Measurements from ENCODE around the gene AUTS2. TPM values are rescaled to one million over a fixed set of nuclear protein-coding genes. Genes with fewer than 3 reads are reported as not detected.

Gene AUTS2
- total and polyA plus RNA-seq, 10 of the 15 experiments (the other 5 are each of a cell fraction or from before 2014, with no cell fraction given): 6.4 to 55.6 (median 21.6) TPM

DNA sequence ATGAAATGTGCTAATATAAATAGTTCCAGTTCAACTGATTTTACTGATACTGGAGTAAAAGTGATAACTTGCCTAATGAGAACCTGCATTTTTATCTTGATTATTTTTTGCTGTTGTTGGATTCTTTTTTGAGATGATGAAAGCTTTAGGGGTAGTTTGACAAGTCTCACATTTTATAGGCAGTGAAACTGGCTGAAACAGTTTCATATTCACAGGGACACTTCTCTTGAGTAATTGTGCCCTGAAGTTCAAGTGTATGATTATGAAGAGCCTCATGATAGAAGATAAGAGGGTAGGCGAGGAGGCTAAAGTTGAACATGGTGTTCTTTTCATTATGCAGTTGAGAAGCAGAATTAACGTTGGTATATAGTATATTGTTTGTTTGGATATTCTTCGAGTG is 5.1 kb downstream of the AUTS2 start:
- ChIA-PET CTCF (interaction anchor here (0.6 to 2.5 kb wide), 12 partner anchors 10 to 221 kb away, joined by 3 to 10 read pairs (median 3); no protein-coding TSS in a partner anchor), POLR2A (interaction anchor here (0.8 to 1.7 kb wide), 7 partner anchors 10 to 84 kb away, joined by 3 to 4 read pairs (median 3); no protein-coding TSS in a partner anchor), RAD21 (ENCODE audit: unreplicated experiment) (interaction anchor here (0.7 to 6.6 kb wide), 15 partner anchors 44 to 224 kb away, joined by 3 to 42 read pairs (median 5); no protein-coding TSS in a partner anchor), SMC1A (ENCODE audit: uncharacterized antibody, unreplicated experiment) (interaction anchor here (0.6 to 9.2 kb wide), 28 partner anchors 10 to 439 kb away, joined by 3 to 88 read pairs (median 5); no protein-coding TSS in a partner anchor)
- peak; percentile 61 for ATAC-seq
- TF ChIP-seq NFIC (IDR thresholded peaks at IDR 0.05; ENCODE audit: low read depth, low read length) (no peak), RAD21 (IDR thresholded peaks at IDR 0.05; ENCODE audit: insufficient read depth, low read depth, low read length) (0 out of 2 replicates have a peak, but pooled peaks have one; percentile 7), MEF2B (IDR thresholded peaks at IDR 0.05; ENCODE audit: partially characterized antibody, poor library complexity, severe bottlenecking) (peak; percentile 5), JUNB (IDR thresholded peaks at IDR 0.05) (peak; percentile 26; the same call in 1 of the 2 replicates)
- Histone ChIP-seq H2AFZ (ENCODE audit: control insufficient read depth, low read depth, low read length) (no peak overlapping the region), H3K27ac (ENCODE audit: control insufficient read depth, insufficient read depth) (peak overlapping the region; percentile 3; the same call in 1 of the 2 replicates), H3K27me3 (replicated peaks in 1 of 2; ENCODE audit: control insufficient read depth in 2 of 2, insufficient read depth in 2 of 2, low read length in 1 of 2) (no peaks in the 10 kb centered on the region), H3K36me3 (ENCODE audit: control insufficient read depth in 2 of 2, insufficient read depth in 2 of 2, low read length in 1 of 2) (no peaks in the 10 kb centered on the region), H3K9ac (ENCODE audit: control insufficient read depth, insufficient read depth, low read length) (no peak overlapping the region), H3K4me3 (peak overlapping the region; percentile 53; the same call in 1 of the 2 replicates), H3K9me3 (replicated peaks; ENCODE audit: control insufficient read depth, insufficient read depth, low read length) (no peaks in the 10 kb centered on the region), H4K20me1 (ENCODE audit: control insufficient read depth, insufficient read depth) (no peaks in the 10 kb centered on the region), H3K4me1 (ENCODE audit: control insufficient read depth, insufficient read depth, low read length) (peaks cover 24% of the 10 kb centered on the region), H3K79me2 (ENCODE audit: control insufficient read depth, insufficient read depth, low read length) (peaks cover 50% of the 10 kb centered on the region), H3K4me2 (ENCODE audit: control insufficient read depth, insufficient read depth) (peak overlapping the region; percentile 73)
- FAIRE-seq: no peak
- BruUV-seq (replicated peaks): no TSS peak
- intact Hi-C loops (cut with micrococcal nuclease; ENCODE audit: unreplicated experiment): loop anchor here (1.0 to 10.0 kb wide), 6 partner anchors 49 to 431 kb away; no protein-coding TSS in a partner anchor
- WGBS (ENCODE audit: insufficient coverage, insufficient replicate concordance, low lambda C conversion rate, missing lambda C conversion rate): 1% methylated on average over 3 of the region's 3 CpGs
- DNase-seq (ENCODE audit: low read depth, low spot score): no peak
- in situ Hi-C loops (cut with MboI): no loop called here

- Histone ChIP-seq H3K27me3 (replicated peaks in 1 of 2; ENCODE audit: control insufficient read depth in 2 of 2, insufficient read depth in 2 of 2, low read length in 1 of 2) (no peaks in the 10 kb centered on the region), H2AFZ (ENCODE audit: control insufficient read depth, low read depth, low read length) (no peak overlapping the region), H3K9ac (ENCODE audit: control insufficient read depth, insufficient read depth, low read length) (no peak overlapping the region), H3K4me2 (ENCODE audit: control insufficient read depth, insufficient read depth) (peak overlapping the region; percentile 73), H3K27ac (ENCODE audit: control insufficient read depth, insufficient read depth) (peak overlapping the region; percentile 21; the same call in 1 of the 2 replicates), H4K20me1 (ENCODE audit: control insufficient read depth, insufficient read depth) (no peaks in the 10 kb centered on the region), H3K9me3 (replicated peaks; ENCODE audit: control insufficient read depth, insufficient read depth, low read length) (no peaks in the 10 kb centered on the region), H3K79me2 (ENCODE audit: control insufficient read depth, insufficient read depth, low read length) (peaks cover 50% of the 10 kb centered on the region), H3K36me3 (ENCODE audit: control insufficient read depth in 2 of 2, insufficient read depth in 2 of 2, low read length in 1 of 2) (no peaks in the 10 kb centered on the region), H3K4me3 (peak overlapping the region; percentile 53; the same call in 1 of the 2 replicates), H3K4me1 (ENCODE audit: control insufficient read depth, insufficient read depth, low read length) (peaks cover 24% of the 10 kb centered on the region)
- peak; percentile 80 for FAIRE-seq
- in situ Hi-C loops (cut with MboI) (no loop called here), intact Hi-C loops (cut with micrococcal nuclease; ENCODE audit: unreplicated experiment) (loop anchor here (1.0 to 10.0 kb wide), 7 partner anchors 48 to 431 kb away; no protein-coding TSS in a partner anchor)
- peak; percentile 53 for DNase-seq (ENCODE audit: low read depth, low spot score)
- ChIA-PET RAD21 (ENCODE audit: unreplicated experiment) (interaction anchor here (0.7 to 6.6 kb wide), 15 partner anchors 15 to 223 kb away, joined by 3 to 42 read pairs (median 6); no protein-coding TSS in a partner anchor), POLR2A (interaction anchor here (0.7 to 2.1 kb wide), 5 partner anchors 15 to 79 kb away, joined by 3 to 5 read pairs (median 4); no protein-coding TSS in a partner anchor), CTCF (interaction anchor here (0.6 to 2.5 kb wide), 9 partner anchors 18 to 221 kb away, joined by 3 to 10 read pairs (median 3); no protein-coding TSS in a partner anchor), SMC1A (ENCODE audit: uncharacterized antibody, unreplicated experiment) (interaction anchor here (1.0 to 9.2 kb wide), 22 partner anchors 9 to 221 kb away, joined by 3 to 88 read pairs (median 6); no protein-coding TSS in a partner anchor)
- no TSS peak for BruUV-seq (replicated peaks)
- WGBS (ENCODE audit: insufficient coverage, insufficient replicate concordance, low lambda C conversion rate, missing lambda C conversion rate): 2% methylated on average over 2 of the region's 2 CpGs
- ATAC-seq: peak; percentile 79
- TF ChIP-seq TCF12 (IDR thresholded peaks at IDR 0.05; ENCODE audit: low read depth, low read length): no peak
- no peak for TF ChIP-seq ZSCAN29 (IDR thresholded peaks at IDR 0.05)
- peak; percentile 99 for TF ChIP-seq RUNX3 (IDR thresholded peaks at IDR 0.05; ENCODE audit: low read length)
- TF ChIP-seq STAT3 (IDR thresholded peaks at IDR 0.05; ENCODE audit: low read depth, low read length): no peak
- TF ChIP-seq SIN3A (IDR thresholded peaks at IDR 0.05; ENCODE audit: low read depth, low read length): no peak
- TF ChIP-seq ETV6 (conservative IDR thresholded peaks at IDR 0.05 in 1 of 2, IDR thresholded peaks at IDR 0.05 in 1 of 2; ENCODE audit: borderline replicate concordance in 1 of 2, low read depth in 1 of 2): peak in 1 of 2 experiments; percentile 91; a peak in 2 of 4 replicates
- no peak for TF ChIP-seq PBX3 (IDR thresholded peaks at IDR 0.05; ENCODE audit: insufficient replicate concordance, low read depth, low read length)
- no peak for TF ChIP-seq ESRRA (IDR thresholded peaks at IDR 0.05; ENCODE audit: low read length)
- TF ChIP-seq MYC (IDR thresholded peaks at IDR 0.05; ENCODE audit: insufficient read depth, insufficient read length, insufficient replicate concordance, low read length, severe bottlenecking): no peak
- TF ChIP-seq MTA3 (IDR thresholded peaks at IDR 0.05; ENCODE audit: borderline replicate concordance, low read length): 0 out of 2 replicates have a peak, but pooled peaks have one; percentile 43
Measured at GRCh38 chr7:69603937-69604494, 5.7 kb downstream of the AUTS2 start.

Data from GM12878 (cell line).